ENCODE data around the gene PTPRU.

Gene PTPRU

DNA sequence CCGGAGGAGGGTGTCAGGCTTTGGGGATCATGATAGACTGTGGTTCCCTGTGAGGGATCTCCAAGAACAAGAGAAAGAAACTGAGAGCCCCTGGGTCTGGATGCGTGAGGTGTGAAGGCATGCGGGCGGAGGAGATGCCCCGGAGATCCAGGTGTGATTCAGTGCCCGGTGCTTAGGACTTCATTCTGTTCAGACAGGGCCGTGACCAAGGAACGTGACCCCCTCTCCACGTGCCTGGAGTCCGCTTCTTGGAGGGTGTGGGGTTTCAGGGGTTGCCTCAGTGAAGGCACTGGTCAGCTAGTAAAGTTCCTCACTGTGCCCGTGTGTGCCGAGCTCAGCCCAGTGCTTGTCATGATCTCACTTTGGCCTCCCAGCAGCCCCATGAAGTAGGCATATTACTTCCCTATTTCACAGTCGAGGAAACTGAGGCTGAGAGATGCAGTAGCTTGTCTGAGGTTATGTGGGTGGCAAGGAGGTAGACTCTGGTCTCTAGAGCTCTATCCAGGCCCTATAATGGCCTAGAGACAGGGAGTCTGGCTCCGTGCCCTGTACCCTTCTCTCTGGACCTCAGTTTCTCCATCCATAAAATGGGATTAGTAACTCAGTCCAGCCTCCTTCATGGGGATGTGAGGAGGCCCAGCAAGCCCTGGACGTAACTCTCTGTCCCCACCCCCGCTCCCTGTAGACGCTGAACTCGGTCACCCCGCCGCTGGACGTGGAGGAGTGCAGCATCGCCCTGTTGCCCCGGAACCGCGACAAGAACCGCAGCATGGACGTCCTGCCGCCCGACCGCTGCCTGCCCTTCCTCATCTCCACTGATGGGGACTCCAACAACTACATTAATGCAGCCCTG lies 81.0 kb downstream of the PTPRU start:
- no peak for DNase-seq (ENCODE audit: low read depth in 3 of 3)

DNA sequence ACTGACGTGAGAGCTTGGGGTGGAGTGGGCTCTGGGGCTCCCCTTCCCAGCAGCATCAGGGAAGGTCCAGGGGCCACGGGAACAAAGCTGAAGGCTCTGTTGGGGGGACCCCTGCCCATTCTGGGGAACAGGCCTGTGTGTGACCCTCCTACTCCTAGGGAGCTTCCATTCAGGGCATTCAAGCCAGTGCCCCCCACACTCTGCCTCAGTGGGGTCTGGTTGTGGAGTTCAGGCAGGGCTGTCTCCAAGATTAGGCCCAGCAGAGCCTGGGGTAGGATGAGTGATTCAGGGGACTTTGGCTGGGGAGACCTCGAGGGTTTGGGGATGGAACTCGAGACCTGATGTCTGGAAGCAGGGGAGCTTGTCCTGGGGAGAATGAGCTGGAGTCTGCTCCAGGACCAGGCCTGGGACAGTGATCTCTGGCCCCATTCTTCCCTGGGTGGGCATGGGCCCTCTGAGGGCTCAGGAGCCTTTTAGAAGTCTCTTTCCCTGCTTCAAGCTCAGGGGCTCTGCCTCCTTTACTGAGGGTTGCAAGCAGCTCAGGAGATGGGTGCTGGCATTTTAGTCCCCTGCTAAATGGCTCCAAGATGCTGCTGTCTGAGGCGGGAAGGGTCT lies 81.7 kb downstream of the PTPRU start:
- no peak for DNase-seq (ENCODE audit: low read depth in 3 of 3)

DNA sequence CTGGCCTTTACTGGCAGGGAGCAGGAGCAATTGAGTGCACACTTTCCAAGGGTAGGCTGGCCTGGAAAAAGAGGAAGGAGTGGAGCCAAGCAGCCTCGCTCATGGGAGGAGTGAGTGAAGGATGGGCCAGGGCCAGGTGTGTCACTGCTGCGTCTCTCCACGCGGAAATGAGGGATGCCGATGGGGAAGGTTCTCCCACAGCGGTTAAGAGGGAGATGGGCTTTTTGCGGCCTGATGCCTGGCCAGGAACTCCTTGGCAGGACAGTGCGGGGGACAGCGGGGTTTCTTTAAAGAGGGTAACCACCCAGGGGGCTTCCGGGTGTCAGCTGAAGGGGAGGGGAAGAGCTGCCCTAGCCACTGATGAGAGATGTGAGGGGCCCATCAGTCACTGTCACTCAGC lies 82.4 kb downstream of the PTPRU start:
- DNase-seq (ENCODE audit: low read depth in 3 of 3) = no peak

DNA sequence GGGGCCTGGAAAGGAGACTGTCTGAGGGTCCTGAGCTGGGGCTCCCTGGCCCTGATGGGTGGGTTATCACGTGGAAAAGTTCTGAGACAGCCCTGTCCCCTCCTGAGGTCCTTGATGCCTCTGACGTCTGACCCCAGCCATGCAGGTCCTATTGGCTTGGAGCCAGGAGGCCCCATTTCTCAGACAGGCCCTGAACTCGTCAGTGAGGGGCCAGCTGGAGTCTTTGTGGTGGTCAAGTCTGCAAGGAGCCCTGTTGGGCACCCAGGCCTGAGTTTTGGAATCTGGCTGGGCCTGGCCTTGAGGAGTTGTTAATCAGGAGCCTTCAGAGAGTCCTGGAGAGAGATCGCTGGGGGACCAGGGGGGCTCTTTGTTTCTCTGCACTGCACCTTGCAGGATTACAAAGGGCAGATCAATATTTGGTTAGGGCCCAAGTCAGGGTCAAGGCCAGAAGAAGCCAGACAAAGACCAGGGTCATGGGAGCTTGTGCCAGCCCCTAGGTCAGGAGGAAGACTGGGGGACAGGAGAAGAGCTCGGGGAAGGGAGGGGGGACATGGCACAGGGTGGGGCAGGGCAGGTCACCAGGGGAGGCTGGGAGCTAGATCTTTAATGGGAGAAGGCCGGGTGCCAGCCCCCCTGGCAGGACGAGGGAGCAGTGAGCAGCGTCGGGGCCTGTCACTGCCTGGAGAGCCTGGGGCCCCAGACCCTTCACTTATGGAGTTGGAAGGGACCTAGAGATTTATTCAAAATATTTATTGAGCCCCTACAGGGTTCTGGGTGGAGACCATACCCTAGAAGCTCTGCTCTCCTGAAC lies 83.2 kb downstream of the PTPRU start:
- no peak for DNase-seq (ENCODE audit: low read depth in 3 of 3)

DNA sequence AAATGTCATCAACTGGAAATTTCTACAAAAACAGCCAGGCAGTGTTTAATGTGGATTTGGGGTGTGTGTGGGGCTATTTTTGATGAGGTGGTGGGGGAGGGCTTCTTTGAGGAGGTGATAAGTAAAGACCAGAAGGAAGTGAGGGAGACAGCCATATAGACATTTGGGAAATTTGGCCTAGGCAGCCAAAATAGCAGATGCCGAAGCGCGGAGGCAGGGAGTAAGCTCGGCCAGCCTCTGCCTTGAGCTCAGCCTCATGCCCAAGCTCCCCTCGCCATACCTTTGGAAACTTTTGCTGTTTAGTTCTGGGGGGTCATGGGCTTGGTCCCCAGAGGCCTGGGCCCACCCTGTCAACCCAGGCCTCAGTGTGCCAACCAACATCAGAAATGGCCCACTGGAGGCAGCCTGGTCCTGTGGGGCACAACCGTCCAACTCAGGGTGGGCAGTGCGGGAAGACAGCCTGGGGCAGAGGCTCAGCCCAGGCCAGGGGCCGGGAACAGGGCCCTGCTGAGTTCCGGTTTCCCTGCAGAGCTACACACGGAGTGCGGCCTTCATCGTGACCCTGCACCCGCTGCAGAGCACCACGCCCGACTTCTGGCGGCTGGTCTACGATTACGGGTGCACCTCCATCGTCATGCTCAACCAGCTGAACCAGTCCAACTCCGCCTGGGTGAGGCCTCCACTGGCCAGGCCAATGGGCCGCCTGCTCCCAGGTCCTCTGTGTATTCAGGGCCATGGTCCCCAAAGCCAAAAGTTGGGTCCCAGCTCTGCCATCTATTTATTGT lies 84.0 kb downstream of the PTPRU start:
- no peak for DNase-seq (ENCODE audit: low read depth in 3 of 3)

DNA sequence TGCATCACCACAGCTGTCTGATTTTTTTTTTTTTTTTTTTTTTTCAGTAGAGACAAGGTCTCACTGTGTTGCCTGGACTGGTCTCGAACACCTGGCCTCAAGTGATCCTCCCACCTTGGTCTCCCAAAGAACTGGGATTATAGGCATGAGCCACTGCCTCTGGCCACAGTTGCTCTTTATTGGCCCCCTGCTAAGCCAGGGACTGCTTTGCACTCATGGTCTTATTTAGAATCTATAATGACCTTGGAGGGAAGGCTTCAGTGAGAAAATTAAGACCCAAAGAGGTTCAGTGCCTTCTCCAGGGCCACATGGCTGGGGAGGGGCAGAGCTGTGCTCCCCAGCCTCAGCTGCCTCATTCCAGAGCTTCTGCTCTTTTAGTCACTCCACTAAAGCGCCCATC lies 84.9 kb downstream of the PTPRU start:
- DNase-seq (ENCODE audit: low read depth in 3 of 3) = no peak

DNA sequence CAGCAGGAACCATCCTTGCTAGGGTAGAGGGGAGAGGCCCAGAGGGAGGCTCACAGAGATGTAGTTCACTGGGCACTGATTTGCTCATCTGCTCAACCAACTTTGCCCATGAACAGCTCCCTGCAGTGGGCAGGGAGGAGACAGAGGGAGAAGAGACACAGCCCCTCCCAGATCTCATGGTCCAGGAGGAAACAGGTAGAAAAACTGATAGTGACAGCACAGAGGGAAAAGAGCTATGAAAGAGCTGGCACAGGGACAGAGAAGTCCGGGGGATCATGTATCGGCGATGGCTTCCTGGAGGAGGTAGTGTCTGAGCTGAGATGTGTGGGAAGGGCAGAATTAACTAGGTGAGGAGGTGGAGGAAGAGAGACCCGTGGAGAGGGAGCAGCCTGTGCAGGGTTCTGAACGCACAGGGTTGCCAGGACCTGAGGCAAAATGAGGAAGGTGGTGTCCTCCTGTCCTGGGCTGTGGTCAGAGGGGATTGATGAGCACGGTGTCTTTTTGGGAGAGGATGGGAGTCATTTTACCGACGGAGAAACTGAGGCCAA lies 85.9 kb downstream of the PTPRU start:
- DNase-seq (ENCODE audit: low read depth in 3 of 3) = no peak

DNA sequence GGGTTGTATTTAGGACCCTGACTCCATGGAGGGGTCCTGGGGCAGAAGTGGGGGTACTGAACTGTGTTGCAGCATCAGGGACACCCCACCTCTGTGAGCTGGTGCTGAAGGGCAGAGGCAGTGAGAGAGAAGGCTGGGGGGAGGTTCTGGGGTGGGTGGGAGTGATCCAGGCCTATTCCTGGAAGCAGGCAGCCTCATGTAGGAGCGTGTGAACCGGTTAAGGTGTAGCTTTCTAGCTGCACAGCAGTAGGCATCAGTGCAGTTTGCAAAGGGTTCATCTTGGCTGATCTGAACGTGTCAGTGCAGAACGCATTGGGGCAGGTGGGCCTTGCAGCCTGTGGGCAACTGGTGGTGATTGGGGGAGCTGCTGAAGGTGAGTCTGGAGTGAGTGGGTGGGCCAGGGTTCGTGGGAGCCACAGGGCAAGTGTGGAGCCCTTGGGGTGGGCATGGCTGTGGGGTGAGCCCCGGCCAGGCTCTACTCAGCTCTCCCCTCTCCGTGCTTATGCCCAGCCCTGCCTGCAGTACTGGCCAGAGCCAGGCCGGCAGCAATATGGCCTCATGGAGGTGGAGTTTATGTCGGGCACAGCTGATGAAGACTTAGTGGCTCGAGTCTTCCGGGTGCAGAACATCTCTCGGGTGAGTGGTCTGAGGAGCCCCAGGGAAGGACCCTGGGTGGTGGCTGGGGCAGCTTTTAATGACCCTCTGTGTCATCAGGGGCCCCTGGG lies 86.7 kb downstream of the PTPRU start:
- no peak for DNase-seq (ENCODE audit: low read depth in 3 of 3)

DNA sequence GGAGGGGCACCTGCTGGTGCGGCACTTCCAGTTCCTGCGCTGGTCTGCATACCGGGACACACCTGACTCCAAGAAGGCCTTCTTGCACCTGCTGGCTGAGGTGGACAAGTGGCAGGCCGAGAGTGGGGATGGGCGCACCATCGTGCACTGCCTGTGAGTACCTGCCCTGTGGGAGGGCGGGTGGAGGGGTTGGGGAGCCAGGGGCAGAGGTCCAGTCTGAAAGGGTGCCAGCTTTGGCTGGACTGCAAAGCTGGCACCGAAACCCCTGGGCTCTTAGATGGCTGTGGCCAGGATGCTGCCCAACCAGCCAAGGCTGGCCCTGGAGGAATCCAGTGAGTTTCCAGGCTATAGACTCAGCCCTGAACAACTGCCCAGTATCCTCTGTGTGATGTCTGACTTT lies 87.3 kb downstream of the PTPRU start:
- no peak for DNase-seq (ENCODE audit: low read depth in 3 of 3)

DNA sequence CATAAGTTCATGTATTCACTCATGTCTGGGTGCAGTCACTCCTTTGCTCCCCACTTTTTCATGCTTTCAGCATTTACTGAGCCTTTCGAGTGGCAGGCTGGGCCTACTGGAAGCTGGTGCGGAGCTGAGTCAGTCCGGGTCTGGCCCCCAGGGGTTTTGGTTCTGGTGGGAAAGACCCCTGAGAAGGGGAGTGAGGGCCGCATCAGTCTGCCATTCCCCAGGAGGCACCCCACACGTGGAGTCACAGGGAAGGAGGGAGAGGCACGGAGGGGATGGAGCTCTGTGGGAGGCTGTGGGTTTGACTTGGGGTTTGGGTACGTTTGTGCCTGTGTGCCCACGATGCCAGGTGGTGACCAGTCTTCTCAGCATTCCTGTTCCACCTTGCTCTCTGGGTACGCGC lies 87.9 kb downstream of the PTPRU start:
- no peak for DNase-seq (ENCODE audit: low read depth in 3 of 3)

DNA sequence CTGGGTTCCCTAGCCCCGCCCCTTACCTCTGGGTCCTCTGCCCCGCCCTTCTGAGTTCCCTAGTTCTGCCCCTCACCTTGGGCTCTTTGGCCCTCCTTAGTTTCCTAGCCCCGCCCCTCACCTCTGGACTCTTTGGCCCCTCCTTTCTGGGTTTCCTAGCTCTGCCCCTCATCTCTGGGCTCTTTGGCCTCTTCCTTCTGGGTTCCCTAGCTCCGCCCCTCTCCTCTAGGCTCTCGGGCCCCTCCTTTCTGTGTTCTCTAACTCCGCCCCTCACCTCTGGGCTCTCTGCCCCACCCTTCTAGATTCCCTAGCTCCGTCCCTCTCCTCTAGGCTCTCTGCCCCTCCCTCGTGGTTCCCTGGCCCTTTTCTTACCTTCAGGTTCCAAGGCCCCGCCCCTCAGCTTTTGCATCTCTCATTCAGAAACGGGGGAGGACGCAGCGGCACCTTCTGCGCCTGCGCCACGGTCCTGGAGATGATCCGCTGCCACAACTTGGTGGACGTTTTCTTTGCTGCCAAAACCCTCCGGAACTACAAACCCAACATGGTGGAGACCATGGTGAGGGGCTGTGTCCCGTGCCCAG lies 88.5 kb downstream of the PTPRU start:
- no peak for DNase-seq (ENCODE audit: low read depth in 3 of 3)

DNA sequence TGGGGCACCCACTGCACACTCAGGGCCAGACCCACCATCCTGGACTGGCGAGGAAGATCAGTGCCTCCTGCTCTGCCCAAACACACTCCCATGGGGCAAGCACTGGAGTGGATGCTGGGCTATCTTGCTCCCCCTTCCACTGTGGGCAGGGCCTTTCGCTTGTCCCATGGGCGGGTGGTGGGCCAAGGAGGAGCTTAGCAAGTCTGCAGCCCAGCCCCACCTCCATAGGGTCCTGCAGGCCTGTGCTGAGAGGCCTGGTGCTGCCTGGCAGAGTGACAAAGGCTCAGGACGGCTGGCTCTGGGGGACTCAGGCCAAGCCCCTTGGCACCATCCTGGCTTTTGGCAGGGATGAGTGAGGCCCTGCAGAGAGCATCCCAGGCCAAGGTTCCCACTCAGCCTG lies 89.4 kb downstream of the PTPRU start:
- no peak for DNase-seq (ENCODE audit: low read depth in 3 of 3)

DNA sequence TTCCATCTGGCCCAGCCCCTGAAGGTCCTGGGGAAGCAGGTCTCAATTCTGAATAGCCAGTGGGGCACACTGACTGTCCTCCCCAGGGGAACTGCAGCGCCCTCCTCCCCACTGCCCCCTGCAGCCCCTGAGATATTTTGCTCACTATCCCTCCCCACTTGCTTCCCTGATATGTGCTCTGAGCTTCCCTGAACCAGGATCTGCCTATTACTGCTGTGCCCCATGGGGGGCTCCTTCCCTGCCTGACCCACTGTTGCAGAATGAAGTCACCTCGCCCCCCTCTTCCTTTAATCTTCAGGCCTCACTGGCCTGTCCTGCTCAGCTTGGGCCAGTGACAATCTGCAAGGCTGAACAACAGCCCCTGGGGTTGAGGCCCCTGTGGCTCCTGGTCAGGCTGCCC lies 89.8 kb downstream of the PTPRU start:
- DNase-seq (ENCODE audit: low read depth in 3 of 3) = no peak

DNA sequence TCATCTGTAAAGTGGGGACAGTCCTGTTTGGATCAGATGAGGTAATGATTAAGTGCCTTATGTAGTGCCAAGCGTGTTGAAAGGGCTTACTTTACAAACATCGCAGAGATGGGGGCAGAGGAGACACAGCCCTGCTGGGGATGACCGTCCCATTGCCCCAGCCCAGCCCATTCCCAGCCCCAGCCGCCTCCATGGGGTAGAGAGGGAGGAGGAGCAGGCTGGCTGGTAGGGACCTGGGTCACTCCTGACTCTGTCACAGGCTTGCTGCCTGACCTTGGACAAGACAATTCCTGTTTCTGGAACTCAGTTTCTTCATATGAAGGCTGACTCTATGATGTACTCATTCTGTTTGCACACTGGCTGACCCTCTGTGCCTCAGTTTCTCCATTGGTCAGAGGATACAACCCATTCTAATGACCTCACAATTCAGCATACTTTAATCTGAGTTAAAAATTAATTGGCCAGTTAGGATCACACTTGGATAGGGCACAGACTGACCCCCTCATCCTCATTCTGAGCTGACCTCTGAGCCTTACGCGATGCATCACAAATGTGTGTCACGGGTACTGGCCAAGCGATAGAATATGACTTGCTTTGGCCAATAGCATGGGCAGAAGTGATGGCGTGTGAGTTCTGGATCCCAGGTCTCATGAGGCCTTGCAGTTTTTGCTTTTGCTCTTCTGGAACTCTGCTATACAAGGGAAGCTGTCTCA lies 91.1 kb downstream of the PTPRU start:
- no peak for DNase-seq (ENCODE audit: low read depth in 3 of 3)

DNA sequence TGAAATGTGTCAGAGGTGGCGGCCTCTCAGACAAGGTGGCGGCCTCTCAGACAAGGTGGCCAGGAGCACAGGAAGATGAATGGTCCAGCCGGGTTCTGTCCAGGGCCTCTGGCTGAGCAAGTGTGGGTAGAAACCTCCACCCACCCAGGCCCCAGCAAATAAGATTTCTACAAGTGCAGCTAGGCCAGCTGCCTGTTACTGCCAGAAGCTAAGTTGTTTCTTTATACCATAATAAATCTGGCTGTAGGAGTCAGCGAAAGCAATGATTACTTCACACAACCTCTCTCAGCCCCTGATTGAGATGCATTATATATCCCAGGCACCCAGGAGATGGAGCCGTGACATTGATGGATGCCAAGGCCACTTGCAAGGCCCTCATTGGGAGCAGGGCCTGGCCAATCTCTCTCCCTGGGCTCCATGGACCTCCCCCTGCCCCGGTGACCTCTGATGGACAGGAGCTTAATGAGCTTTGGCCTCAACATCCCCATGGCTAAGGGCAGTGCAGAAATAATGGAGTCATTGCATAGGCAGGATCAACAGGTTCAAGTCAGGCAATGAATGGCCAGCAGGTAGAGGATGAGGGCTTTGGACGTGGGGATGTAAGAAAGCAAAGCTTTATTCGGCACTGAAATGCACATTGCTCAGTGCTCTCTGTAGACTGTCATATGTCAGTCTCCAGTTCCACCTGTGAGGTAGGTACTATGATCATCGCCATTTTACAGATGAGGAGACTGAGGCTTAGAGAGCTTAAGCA lies 92.9 kb downstream of the PTPRU start:
- DNase-seq (ENCODE audit: low read depth in 3 of 3) = no peak

DNA sequence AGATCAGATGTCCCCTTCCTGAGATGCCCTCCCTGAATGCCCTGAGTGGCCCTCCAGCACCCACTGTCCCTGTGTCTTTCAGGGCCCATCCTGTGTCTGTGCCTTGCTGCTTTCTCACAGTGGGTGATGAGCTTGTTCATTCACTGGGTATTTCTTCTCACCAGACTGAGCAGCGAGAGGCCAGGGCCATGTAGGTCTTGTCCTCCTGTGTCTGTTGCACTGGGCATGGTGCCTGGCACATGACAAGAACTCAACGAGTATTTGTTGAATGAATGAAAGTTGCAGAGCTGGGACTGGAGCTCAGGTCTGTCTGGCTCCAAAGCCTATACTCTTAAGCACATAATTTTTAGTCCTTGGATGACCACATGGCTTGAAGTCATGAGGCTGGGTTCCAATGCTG lies 93.8 kb downstream of the PTPRU start:
- no peak for DNase-seq (ENCODE audit: low read depth in 3 of 3)

DNA sequence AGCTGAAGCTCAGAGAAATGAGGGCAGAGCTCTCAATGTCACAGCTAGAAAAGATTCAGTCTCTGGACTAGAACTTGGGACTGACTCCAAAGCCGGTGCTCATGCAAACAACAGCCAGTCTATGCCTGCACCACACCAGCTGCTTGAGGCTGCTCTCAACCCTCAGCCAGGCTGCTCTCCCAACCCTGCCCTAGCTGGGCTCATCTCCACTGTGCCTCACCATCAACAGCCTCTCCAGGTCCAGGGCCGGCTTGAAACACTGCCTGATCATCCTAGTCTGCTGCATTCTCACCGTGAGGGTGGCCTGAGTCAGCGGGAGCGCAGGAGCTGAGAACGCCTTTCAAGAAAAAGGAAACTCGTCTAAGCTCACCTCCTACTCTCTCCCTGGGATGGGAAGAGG lies 94.5 kb downstream of the PTPRU start:
- no peak for DNase-seq (ENCODE audit: low read depth in 3 of 3)

DNA sequence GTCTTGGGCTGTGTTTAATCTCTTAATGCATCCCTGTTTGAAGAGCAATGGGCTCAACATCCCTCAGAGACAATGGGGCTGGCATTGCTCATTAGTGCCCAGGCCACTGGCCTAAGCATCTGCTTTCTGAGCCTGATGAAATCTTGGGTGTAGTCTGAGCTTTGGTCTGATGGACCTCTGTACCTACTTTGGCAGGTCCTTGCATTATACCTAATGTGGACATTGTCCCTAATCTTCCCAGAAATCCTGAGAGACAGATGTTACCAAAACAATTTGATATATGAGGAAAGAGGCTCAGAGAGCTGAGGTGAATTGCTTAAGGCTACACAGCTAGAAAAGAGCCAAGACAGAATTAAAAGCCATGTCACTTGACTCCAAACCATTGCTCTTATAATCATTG lies 95.0 kb downstream of the PTPRU start:
- DNase-seq (ENCODE audit: low read depth in 3 of 3) = no peak

DNA sequence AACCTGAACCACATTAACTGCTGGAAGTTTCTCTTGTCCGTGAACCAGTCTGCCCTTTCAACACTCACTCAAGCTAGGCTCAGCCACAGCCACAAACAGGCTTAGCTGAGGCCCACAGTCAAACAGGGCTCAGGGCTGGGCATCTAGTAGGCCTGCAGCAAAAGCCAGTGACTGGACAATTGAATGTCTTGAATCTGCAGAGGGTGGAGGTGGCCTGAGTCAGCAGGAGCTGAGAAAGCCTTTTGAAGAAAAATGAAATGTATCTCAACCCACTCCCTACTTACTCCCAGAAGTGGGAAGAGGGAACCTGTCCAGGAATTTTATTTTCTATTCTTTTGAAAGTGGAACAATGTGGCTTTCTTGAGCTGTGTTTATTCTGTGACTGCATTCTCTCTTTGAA lies 95.4 kb downstream of the PTPRU start:
- no peak for DNase-seq (ENCODE audit: low read depth in 3 of 3)

Measured in stimulated activated CD4-positive, alpha-beta T cell treated with anti-CD3 and anti-CD28 coated beads, TNF-alpha, amount 100 ng/mL, for 4 hours (primary cell).